Measurements from ENCODE around the gene RHOT2. TPM values are rescaled to one million over a fixed set of nuclear protein-coding genes. Genes with fewer than 3 reads are reported as not detected.

Gene RHOT2
- polyA plus RNA-seq, 1 donor (not counting 4 experiments of a cell fraction or from before 2014, with no cell fraction given) = 58.7 TPM

GRCh38 chr16:635573-636205 is 32.2 kb upstream of the RHOT2 start:
- TF ChIP-seq CTCF (optimal IDR thresholded peaks at IDR 0.05 in 1 of 3, IDR thresholded peaks at IDR 0.05 in 1 of 3, conservative IDR thresholded peaks at IDR 0.05 in 1 of 3; ENCODE audit: extremely low read depth in 1 of 3, insufficient read depth in 2 of 3, low read length in 3 of 3) = no peak
- TF ChIP-seq EZH2 (IDR thresholded peaks at IDR 0.05; ENCODE audit: low read length) = no peak
- H2AFZ ChIP-seq (ENCODE audit: control insufficient read depth, low read length) = peak overlapping the region; percentile 90

DNA sequence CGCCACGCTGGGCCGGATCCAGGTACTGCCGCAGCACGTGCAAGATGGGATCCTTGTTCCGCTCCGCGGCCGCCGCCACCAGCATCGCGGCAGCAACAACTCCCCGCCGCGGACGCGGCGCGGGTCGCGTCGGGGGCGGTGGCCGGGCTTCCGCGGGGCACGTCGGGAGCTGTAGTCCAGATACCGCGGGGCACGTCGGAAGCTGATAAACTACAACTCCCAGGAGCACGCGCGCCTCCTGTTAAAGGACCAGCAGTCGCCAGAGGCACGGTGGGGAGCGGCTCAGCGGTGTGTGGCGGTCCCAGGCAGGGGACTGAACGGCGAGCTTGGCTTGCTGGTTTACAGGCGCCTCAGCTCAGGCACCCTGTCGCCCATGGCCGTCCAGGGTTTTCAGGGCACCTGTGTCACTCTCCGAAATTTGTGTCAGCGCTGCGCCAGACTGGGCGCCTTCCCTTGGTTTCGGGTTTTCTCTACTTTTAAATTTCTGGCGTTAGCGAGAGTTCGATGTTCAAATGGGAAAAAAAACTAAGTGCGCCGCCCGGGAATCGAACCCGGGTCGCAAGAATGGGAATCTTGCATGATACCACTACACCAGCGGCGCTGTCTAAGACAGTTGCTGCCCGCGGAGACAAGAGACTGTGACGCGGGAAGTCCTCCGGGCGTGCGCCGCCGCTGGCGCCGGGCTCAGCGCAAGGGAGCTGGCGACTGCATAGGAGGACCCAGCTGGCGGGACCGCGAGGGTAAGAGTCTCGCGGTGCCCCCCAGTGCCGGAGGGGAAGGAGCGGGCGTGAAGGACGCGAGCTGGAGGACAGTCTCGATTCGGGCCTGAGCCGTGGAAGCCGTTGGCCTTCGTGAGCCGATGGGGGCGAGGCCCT is 31.5 kb upstream of the RHOT2 start, which contains the start of gene METTL26:
METTL26 (minus strand) TSS at position 100 of the 875 bp plus-strand sequence; CDS start at position 85, 15 bp downstream.
- DNase-seq (ENCODE audit: low read depth, low spot score) (peak; percentile 81), FAIRE-seq (peak; percentile 56)
- peak in 1 of 3 experiments; percentile 12 for TF ChIP-seq CTCF (optimal IDR thresholded peaks at IDR 0.05 in 1 of 3, IDR thresholded peaks at IDR 0.05 in 1 of 3, conservative IDR thresholded peaks at IDR 0.05 in 1 of 3; ENCODE audit: extremely low read depth in 1 of 3, insufficient read depth in 2 of 3, low read length in 3 of 3)
- TF ChIP-seq EZH2 (IDR thresholded peaks at IDR 0.05; ENCODE audit: low read length) = no peak
- dilution Hi-C loops (cut with MboI; ENCODE audit: extremely low pct_ligation_motif_present, low sequenced_read_pairs) = no loop called here
- peaks cover 8% of the 10 kb centered on the region for H3K4me1 ChIP-seq (ENCODE audit: control insufficient read depth, extremely low read depth, insufficient read depth, low read length)
- H3K36me3 ChIP-seq (ENCODE audit: control insufficient read depth in 2 of 2, extremely low read depth in 1 of 2, insufficient read depth in 2 of 2, low read length in 2 of 2) = peaks cover 2 to 10% of the 10 kb centered on the region in 2 experiments
- peak within 1 kb of the TSS; percentile 90 for H3K27ac ChIP-seq (ENCODE audit: control insufficient read depth, insufficient read depth, low read length)
- peak within 1 kb of the TSS; percentile 85 for H3K9ac ChIP-seq (ENCODE audit: control insufficient read depth, extremely low read depth, insufficient read depth, low read length)
- no peaks in the 10 kb centered on the region for H3K9me3 ChIP-seq (ENCODE audit: control insufficient read depth, low read depth, low read length)
- H2AFZ ChIP-seq (ENCODE audit: control insufficient read depth, low read length) = peak within 1 kb of the TSS; percentile 95
- H3K27me3 ChIP-seq (ENCODE audit: control insufficient read depth, extremely low read depth, insufficient read depth, low read length) = no peaks in the 10 kb centered on the region
- no peaks in the 10 kb centered on the region for H3K9me1 ChIP-seq (ENCODE audit: control insufficient read depth, extremely low read depth, insufficient read depth, low read length)
- H3K4me2 ChIP-seq (ENCODE audit: control insufficient read depth, extremely low read depth, insufficient read depth, low read depth, low read length) = peak within 1 kb of the TSS; percentile 85
- H3K4me3 ChIP-seq (ENCODE audit: control insufficient read depth in 2 of 3, extremely low read depth in 1 of 3, insufficient read depth in 2 of 3, low read depth in 1 of 3, low read length in 3 of 3) = peak within 1 kb of the TSS; percentile 74 to 85 (median 83)
- H3K79me2 ChIP-seq (ENCODE audit: control insufficient read depth, insufficient read depth, low read length) = peaks cover 8% of the 10 kb centered on the region
- no peaks in the 10 kb centered on the region for H4K20me1 ChIP-seq (ENCODE audit: control insufficient read depth, extremely low read depth, insufficient read depth, low read length)

More at GRCh38 chr16:635573-636205, 32.2 kb upstream of the RHOT2 start:
- peak overlapping the region; percentile 85 for H3K4me2 ChIP-seq (ENCODE audit: control insufficient read depth, extremely low read depth, insufficient read depth, low read depth, low read length)
- no peaks in the 10 kb centered on the region for H4K20me1 ChIP-seq (ENCODE audit: control insufficient read depth, extremely low read depth, insufficient read depth, low read length)
- peaks cover 8% of the 10 kb centered on the region for H3K79me2 ChIP-seq (ENCODE audit: control insufficient read depth, insufficient read depth, low read length)
- H3K4me1 ChIP-seq (ENCODE audit: control insufficient read depth, extremely low read depth, insufficient read depth, low read length) = peaks cover 8% of the 10 kb centered on the region
- dilution Hi-C loops (cut with MboI; ENCODE audit: extremely low pct_ligation_motif_present, low sequenced_read_pairs) = no loop called here
- H3K9ac ChIP-seq (ENCODE audit: control insufficient read depth, extremely low read depth, insufficient read depth, low read length) = peak overlapping the region; percentile 85
- DNase-seq (ENCODE audit: low read depth, low spot score) = no peak
- H3K27me3 ChIP-seq (ENCODE audit: control insufficient read depth, extremely low read depth, insufficient read depth, low read length) = no peaks in the 10 kb centered on the region
- no peak for FAIRE-seq
- no peaks in the 10 kb centered on the region for H3K9me3 ChIP-seq (ENCODE audit: control insufficient read depth, low read depth, low read length)
- peak overlapping the region; percentile 90 for H3K27ac ChIP-seq (ENCODE audit: control insufficient read depth, insufficient read depth, low read length)
- peak overlapping the region; percentile 74 to 85 (median 83) for H3K4me3 ChIP-seq (ENCODE audit: control insufficient read depth in 2 of 3, extremely low read depth in 1 of 3, insufficient read depth in 2 of 3, low read depth in 1 of 3, low read length in 3 of 3)
- H3K9me1 ChIP-seq (ENCODE audit: control insufficient read depth, extremely low read depth, insufficient read depth, low read length) = no peaks in the 10 kb centered on the region
- peaks cover 2 to 10% of the 10 kb centered on the region in 2 experiments for H3K36me3 ChIP-seq (ENCODE audit: control insufficient read depth in 2 of 2, extremely low read depth in 1 of 2, insufficient read depth in 2 of 2, low read length in 2 of 2)

All from keratinocyte (primary cell).